ENCODE data around the gene USP47.

The USP47 gene

DNA sequence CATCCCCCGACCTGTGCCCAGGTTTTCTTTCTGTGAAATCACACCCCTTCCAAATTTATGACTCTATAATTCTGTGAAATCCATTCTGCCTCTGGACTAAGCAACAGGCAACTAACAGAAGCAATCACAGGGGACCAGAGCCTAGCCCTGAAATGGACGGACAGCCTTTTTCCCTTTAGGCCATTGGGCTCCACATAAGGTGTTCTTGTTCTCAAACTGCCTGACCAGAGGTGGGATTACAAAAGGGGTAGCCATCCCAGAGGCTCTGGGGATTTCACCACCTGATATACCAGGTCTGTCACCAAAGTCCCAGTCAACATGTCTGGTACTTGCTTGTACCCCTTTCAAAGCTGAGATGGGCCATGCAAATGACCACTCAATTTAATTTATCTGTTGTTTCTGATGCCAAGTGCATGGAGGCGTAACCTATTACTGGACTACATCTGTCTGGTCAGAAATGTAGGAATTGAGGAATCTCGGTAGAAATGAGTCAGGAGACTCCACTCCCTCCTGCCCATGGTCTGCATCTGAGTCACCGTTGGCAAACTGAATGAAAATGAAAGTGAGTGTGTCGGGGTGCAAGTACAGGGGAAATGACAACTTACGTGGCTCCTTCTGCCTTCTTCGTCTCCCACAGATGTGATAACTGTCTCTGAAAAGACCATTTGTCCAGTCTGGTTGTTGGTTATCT is 156.5 kb downstream of the USP47 start:
- no peak for DNase-seq (ENCODE audit: low read depth in 3 of 3)

DNA sequence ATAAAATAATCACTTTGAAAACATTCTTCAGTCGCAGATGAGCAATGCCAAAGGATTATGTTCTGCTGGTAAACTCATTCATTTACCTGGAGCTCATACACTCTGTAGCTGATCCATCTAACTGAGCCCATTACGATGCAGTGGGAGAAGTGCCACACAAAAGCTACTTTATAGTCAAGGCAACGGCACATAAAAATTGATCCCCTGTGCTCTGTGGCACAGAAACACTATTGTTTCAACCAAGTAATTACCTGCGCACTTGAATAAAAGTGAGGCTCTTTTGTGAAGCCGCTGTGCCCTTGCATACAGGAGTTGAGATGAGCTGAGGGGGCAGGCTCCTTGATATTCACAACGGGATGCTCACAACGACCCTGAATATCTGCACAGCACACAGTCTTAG is 159.4 kb downstream of the USP47 start:
- DNase-seq (ENCODE audit: low read depth in 3 of 3), result no peak

DNA sequence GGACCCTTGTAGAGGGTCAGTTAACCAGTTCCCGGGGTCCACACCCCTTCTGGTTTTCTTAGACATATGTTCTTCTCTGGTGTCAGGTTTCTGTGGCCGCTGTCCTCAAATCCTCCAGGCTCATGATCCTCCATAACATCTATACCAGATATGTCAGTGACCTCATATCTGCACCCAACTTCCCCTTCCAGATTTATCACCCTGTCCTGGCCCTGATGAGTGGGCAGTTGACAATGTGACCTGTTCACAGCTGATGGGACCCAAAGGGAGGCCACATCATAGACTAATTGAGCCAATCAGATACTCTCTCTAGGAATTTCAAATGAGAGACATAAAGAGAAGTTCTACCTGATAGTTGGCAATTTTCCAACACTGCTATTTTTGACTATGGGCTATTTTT is 161.6 kb downstream of the USP47 start:
- DNase-seq (ENCODE audit: low read depth in 3 of 3), result no peak

DNA sequence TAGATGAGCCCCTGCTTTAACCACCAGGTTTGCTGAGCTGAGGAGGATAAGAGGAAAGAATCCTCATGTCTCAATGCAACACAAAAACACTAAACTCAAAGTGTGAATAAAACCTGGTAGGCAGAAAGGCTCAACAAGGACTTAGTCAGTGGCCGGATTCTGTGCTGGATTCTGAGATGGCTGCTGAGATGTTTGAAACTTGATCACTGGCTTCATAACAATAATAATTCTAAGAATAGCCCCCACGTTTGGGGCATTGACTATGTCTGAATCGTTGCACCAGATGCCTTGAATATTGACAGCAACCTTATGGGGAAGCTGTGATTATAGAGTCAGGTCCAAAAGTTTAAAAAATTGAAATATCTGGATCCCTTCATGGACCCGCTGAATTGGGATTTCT is 162.0 kb downstream of the USP47 start:
- DNase-seq (ENCODE audit: low read depth in 3 of 3), result no peak

DNA sequence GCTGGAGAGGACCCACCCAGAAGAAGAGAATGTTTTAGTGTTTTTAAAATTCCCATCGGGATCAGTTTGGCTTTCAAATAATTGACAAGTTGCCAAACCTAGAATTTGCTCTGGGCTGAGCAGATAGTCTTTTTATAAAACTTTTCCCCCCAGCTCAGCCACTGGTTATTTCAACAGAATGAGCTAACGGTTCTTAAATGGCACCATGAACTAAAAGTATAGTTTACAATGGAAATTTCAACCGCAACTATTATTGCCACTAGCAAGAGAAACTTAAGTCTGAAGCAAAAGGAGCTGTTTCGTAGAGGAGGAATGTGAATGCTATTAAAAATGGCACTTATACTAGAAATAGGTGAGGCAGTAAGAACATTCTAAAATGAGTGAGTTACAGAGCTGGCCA is 163.3 kb downstream of the USP47 start:
- no peak for DNase-seq (ENCODE audit: low read depth in 3 of 3)

DNA sequence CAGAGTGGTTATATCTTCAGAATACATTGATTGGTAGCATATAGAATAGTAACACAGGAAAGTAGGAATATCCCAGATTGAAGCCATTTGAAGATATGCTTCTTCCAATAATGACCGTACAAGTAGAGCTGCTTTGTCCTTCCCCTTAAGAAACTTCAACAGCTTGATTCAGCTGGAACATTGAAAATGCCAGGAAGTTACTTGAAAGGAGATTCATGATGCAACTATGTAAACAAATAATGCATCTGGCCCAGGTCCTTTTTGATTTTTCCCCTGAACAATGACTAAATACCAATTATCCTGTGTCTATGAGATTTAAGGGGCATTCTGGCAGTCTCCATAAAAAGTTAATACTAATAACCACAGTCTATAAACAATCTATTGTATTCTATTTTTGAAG is 163.7 kb downstream of the USP47 start:
- no peak for DNase-seq (ENCODE audit: low read depth in 3 of 3)

DNA sequence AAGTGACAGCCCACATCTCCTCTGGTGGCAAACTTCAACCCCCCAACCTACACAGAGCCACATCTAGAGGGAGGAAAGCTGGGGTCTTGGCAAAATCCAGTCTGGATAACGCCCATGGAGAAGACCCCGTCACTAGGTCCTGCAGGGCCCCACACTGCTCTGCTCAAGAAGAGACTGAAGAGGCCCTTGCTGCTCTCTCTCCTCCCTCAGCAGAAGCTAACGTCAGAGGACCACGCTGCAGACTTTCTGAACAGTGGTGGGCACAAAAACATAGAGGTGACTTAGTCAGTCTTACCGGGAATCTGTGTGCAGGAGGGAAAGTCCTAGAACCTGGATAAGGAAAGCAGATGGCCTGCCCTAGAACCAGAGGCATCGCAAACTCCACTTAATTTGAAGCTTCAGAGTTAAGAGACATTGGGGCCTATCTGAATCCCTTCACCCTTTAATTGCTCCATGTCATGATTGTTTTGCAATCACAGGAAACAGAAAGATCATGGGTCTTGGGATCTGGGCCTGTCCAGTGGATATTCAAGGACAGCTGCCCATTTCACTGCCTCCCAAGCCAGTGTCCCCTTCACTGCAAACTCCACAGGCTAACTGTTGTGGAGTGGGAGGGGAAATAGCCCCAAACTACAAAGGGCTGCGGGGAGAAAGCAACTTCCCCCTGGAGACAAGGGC is 164.9 kb downstream of the USP47 start:
- no peak for DNase-seq (ENCODE audit: low read depth in 3 of 3)

DNA sequence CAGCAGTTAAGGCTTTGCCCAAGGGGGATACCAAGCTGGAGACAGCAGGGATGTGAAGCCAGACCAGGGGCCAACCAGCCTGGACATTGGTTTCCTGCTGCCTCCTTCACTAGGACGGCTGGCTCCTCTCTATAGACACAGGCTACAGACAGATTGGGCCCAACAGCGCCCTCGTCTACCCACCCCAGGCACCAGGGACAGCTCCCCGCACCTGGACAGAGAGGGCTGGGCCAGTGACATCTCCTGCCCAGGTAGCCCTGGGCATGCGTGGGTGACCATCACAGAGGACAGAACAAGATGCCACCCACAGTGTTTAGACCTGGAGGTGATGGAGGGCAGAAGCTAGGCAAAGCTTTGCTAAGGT is 165.4 kb downstream of the USP47 start:
- no peak for DNase-seq (ENCODE audit: low read depth in 3 of 3)

DNA sequence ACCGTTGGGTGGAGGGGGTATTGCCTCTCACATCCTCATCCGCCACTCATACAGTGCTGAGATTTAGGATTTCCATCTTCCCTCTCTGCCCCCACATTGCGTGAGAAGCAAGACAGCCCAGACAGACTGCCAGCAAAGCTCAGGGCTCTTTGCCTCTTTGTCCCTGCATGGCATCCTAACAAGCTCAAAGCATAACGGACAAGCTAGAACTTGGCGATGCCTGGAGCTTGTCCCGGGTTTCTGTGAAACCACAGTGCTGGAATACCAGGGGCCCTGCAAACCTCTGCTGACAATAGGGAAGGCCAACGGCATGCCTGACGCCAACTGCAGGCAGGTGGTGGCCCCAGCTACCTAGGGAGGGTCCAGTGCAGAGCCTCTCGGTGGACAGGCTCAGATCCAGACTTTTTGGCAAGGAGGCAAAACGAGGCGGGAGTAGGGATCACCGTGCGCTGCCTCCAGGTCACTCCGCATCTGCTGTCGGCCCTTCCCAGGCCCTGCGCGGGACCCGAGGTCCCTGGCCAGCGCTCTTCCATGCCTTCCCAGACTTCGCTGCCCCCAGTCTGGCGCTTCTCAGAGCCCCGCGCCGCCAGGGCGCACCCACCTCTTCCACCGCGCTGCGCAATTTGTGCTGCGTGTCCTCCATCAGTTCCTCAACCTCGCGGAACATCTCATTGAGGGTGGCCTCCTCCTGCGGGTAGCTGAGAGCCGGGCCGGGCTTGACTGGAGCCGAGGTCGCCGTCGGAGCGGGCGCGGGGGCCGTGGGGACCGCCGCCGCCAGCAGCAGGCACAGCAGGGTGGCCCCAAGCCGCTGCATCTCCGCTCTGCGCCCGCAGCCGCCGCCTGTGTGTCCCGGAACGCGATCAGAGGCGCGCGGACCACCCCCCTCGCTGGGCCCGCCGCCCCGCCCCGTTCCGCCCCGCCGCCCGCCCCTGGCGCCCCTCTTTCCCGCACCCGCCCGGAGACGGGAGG is 166.3 kb downstream of the USP47 start, which contains the start of gene DKK3:
DKK3 (minus strand) TSS at position 858 of the 969 bp plus-strand sequence; CDS start at position 814, 44 bp downstream.
- no peak for DNase-seq (ENCODE audit: low read depth in 3 of 3)

Measured in stimulated activated CD4-positive, alpha-beta T cell treated with anti-CD3 and anti-CD28 coated beads, TNF-alpha, amount 100 ng/mL, for 48 hours (primary cell).